ENCODE data around the gene NKX2-4.

- TF ChIP-seq, protein P1, sequence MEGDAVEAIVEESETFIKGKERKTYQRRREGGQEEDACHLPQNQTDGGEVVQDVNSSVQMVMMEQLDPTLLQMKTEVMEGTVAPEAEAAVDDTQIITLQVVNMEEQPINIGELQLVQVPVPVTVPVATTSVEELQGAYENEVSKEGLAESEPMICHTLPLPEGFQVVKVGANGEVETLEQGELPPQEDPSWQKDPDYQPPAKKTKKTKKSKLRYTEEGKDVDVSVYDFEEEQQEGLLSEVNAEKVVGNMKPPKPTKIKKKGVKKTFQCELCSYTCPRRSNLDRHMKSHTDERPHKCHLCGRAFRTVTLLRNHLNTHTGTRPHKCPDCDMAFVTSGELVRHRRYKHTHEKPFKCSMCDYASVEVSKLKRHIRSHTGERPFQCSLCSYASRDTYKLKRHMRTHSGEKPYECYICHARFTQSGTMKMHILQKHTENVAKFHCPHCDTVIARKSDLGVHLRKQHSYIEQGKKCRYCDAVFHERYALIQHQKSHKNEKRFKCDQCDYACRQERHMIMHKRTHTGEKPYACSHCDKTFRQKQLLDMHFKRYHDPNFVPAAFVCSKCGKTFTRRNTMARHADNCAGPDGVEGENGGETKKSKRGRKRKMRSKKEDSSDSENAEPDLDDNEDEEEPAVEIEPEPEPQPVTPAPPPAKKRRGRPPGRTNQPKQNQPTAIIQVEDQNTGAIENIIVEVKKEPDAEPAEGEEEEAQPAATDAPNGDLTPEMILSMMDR (conservative IDR thresholded peaks at IDR 0.05; ENCODE audit: low read length), result no peak
- no peak for TF ChIP-seq EZH2phosphoT487 (IDR thresholded peaks at IDR 0.05; ENCODE audit: borderline replicate concordance, low read depth, low read length)
Measured at GRCh38 chr20:21411725-21412124, 14.4 kb upstream of the NKX2-4 start.

Measured in OCI-LY7 (cell line).